GM13976 (cell line): ENCODE data around the gene BUB3.

Experiments
- DNase-seq: peaks from one replicate; pipeline ENCODE4 v3.0.0; 2012; ENCODE audit warnings: low spot score
- CTCF ChIP-seq: IDR thresholded peaks from 2 replicates; pipeline ENCODE4 v1.5.1; 2012; ENCODE audit warnings: borderline replicate concordance, mild to moderate bottlenecking; ENCODE audit not compliant: insufficient read depth; ENCODE audit errors: extremely low read depth, missing control alignments, control extremely low read depth
- in situ Hi-C: fragments of 300-500 bp; cut with MboI; formaldehyde crosslinking; loops from one replicate; pipeline ENCODE4 v1.12.0; 2022; ENCODE audit warnings: low sequenced_read_pairs, mixed read lengths, inconsistent platforms; ENCODE audit not compliant: unreplicated experiment

Gene BUB3

GRCh38 chr10:123136221-123136805 is 17.9 kb upstream of the BUB3 start:
- in situ Hi-C loops = no loop called here
- no peak for TF ChIP-seq CTCF
- peak; percentile 51 for DNase-seq

GRCh38 chr10:123136806-123137642 is 17.2 kb upstream of the BUB3 start:
- peak; percentile 68 for DNase-seq
- no peak for TF ChIP-seq CTCF
- in situ Hi-C loops = no loop called here

GRCh38 chr10:123139165-123139520 is 15.1 kb upstream of the BUB3 start:
- DNase-seq = no peak
- in situ Hi-C loops = no loop called here
- TF ChIP-seq CTCF = no peak

- in situ Hi-C loops = loop anchor here (5.0 kb wide), 1 partner anchor 413 kb away; no protein-coding TSS in a partner anchor
- no peak for TF ChIP-seq CTCF
- peak; percentile 41 for DNase-seq
These were observed 14.6 kb upstream of the BUB3 start for GRCh38 chr10:123139521-123140163.

- in situ Hi-C loops = loop anchor here (5.0 kb wide), 1 partner anchor 412 kb away; no protein-coding TSS in a partner anchor
- peak; percentile 35 for TF ChIP-seq CTCF
- peak; percentile 47 for DNase-seq
These were observed 13.8 kb upstream of the BUB3 start for GRCh38 chr10:123140164-123140982.

- TF ChIP-seq CTCF = no peak
- in situ Hi-C loops = loop anchor here (5.0 kb wide), 1 partner anchor 411 kb away; no protein-coding TSS in a partner anchor
- DNase-seq = no peak
These were observed 13.2 kb upstream of the BUB3 start for GRCh38 chr10:123140983-123141390.
